Suprapubic skin (tissue), 4 donors: ENCODE data around the gene CLCN5.

Experiments
- CTCF ChIP-seq, 2 donors: fragments of 200-600 bp in 1 of 2; fragments of 450-650 bp in 1 of 2; sonication (generic) in 1 of 2; IDR thresholded peaks; one replicate each; pipeline ENCODE4 v1.5.1; 2016 to 2019; ENCODE audit warnings: antibody characterized with exemption in 2 of 2, mild to moderate bottlenecking in 1 of 2, moderate library complexity in 1 of 2
- EP300 ChIP-seq: sonication (generic); formaldehyde crosslinking; IDR thresholded peaks from one replicate; pipeline ENCODE4 v1.6.1; 2017; ENCODE audit warnings: antibody characterized with exemption
- POLR2AphosphoS5 ChIP-seq, 3 donors: sonication (generic); formaldehyde crosslinking; IDR thresholded peaks; one replicate each; pipeline ENCODE4 v1.6.1; 2017; ENCODE audit warnings: antibody characterized with exemption in 3 of 3

DNA sequence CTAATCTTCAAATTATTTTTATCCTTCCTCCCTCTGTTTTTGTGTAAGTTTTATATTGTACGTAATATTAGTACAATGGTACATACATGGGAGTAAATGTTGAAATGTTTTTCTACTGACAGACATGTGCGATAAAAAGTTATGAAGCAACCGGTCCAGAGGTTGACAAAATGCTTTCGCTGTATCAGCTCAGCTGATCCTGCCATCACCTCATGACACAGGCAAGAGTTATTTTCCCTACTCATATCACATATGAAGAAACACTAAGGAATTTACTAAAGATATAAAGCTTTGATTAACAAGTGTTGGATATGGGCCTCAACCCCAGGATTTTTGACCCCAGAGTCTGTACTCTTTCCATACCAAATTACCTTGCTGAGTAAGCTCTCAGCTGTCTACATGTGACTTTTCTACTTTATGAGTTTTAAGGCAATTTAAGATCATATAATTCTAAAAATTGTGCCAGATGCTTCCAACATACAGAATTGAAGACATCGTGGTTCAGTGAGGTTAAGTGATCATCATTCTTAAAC is 50.0 kb downstream of the CLCN5 start:
- TF ChIP-seq CTCF (IDR thresholded peaks at IDR 0.05) (no peak), EP300 (no peak), POLR2AphosphoS5 (IDR thresholded peaks at IDR 0.05) (no peak)
